Prostate gland (tissue), 2 donors: Measurements from ENCODE around the gene UBTF. TPM values are rescaled to one million over a fixed set of nuclear protein-coding genes. Genes with fewer than 3 reads are reported as not detected.

Experiments
- DNase-seq: peaks from one replicate; pipeline ENCODE4 v3.0.0-alpha.2; 2019; ENCODE audit warnings: low spot score
- H3K27ac ChIP-seq, 2 donors: fragments of 200-600 bp; sonication (generic); 2 replicates each; pipeline ENCODE4 v1.5.1; 2017 to 2019
- H3K27me3 ChIP-seq: fragments of 200-600 bp; sonication (generic); replicated peaks from 2 replicates; pipeline ENCODE4 v1.5.1; 2019; ENCODE audit not compliant: insufficient read depth
- H3K36me3 ChIP-seq, 2 donors: fragments of 200-600 bp; sonication (generic); 1 replicate in 1 of 2; 2 replicates in 1 of 2; pipeline versions ENCODE4 v1.5.1 to v1.8.1; 2017 to 2019
- H3K4me1 ChIP-seq: fragments of 200-600 bp; sonication (generic); replicated peaks from 2 replicates; pipeline ENCODE4 v1.5.1; 2019
- H3K4me3 ChIP-seq, 2 donors: fragments of 200-600 bp; sonication (generic); 2 replicates each; pipeline ENCODE4 v1.5.1; 2017 to 2019
- H3K9me3 ChIP-seq: fragments of 200-600 bp; sonication (generic); 2 replicates; pipeline ENCODE4 v1.5.1; 2017
- POLR2A ChIP-seq: fragments of 450-650 bp; IDR thresholded peaks from one replicate; pipeline ENCODE4 v1.6.1; 2016; ENCODE audit warnings: antibody characterized with exemption, mild to moderate bottlenecking
- POLR2AphosphoS5 ChIP-seq: sonication (generic); formaldehyde crosslinking; IDR thresholded peaks from one replicate; pipeline ENCODE4 v1.6.1; 2017; ENCODE audit warnings: antibody characterized with exemption
- WGBS: methylation state at CpG from one replicate; pipeline ENCODE4 v1.1.5; 2018; 5-methylcytosine and 5-hydroxymethylcytosine counted together
- intact Hi-C: fragments of 100-400 bp; cut with DNase I; formaldehyde crosslinking; loops from one replicate; pipeline ENCODE4 v1.14.2; 2022
- total RNA-seq, 2 donors: library from RNA; depleted of rRNA; stranded (reverse); fragments of >200 nt; gene quantifications; one replicate each; pipeline ENCODE4 v1.1.0, GENCODE V29; 2016
- TF ChIP-seq, protein P1 (sequence below), 4 experiments: fragments of 200-600 bp in 2 of 4; fragments of 450-650 bp in 2 of 4; sonication (generic) in 2 of 4; IDR thresholded peaks; 1 replicate in 3 of 4; 2 replicates in 1 of 4; pipeline ENCODE4 v1.5.1; 2016 to 2019; ENCODE audit warnings: antibody characterized with exemption in 4 of 4, mild to moderate bottlenecking in 2 of 4, moderate library complexity in 2 of 4

The UBTF gene
- total RNA-seq, 2 donors from 2014 or later = 73.4 to 77.2 TPM

DNA sequence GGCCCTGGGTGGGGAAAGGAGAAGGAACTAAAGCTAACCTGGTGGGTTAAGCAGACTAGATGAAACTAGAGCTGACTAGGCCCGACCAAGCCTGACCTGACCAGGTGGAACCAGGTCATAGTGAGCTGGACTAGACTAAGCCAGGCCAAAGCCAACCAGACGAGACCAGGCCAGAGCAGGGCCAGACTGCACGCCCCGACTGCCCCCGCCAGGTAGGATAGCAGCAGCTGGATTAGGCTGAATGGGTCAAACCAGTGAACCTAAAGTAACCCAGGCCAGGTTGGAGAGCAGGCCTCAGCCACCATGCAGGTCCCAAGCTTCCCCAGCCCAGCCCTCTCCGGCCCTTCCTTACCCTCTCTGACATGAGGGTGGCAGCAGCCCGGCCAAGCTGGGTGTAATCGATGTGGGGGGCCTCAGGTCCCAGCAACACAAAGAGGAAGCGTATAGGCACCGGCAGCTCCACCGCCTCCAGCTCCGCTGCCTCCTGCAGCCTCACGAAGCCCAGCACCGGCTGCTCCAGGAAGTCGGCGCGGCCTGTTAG, 39.4 kb upstream of the UBTF start:
- Histone ChIP-seq H3K27me3 (no peaks in the 10 kb centered on the region), H3K27ac (no peak overlapping the region), H3K9me3 (no peaks in the 10 kb centered on the region), H3K4me3 (no peak overlapping the region), H3K4me1 (no peaks in the 10 kb centered on the region), H3K36me3 (no peaks in the 10 kb centered on the region)
- no peak for DNase-seq
- 84% methylated on average over 17 of the region's 17 CpGs for whole genome bisulfite sequencing
- TF ChIP-seq, protein P1, sequence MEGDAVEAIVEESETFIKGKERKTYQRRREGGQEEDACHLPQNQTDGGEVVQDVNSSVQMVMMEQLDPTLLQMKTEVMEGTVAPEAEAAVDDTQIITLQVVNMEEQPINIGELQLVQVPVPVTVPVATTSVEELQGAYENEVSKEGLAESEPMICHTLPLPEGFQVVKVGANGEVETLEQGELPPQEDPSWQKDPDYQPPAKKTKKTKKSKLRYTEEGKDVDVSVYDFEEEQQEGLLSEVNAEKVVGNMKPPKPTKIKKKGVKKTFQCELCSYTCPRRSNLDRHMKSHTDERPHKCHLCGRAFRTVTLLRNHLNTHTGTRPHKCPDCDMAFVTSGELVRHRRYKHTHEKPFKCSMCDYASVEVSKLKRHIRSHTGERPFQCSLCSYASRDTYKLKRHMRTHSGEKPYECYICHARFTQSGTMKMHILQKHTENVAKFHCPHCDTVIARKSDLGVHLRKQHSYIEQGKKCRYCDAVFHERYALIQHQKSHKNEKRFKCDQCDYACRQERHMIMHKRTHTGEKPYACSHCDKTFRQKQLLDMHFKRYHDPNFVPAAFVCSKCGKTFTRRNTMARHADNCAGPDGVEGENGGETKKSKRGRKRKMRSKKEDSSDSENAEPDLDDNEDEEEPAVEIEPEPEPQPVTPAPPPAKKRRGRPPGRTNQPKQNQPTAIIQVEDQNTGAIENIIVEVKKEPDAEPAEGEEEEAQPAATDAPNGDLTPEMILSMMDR (IDR thresholded peaks at IDR 0.05) = no peak
- TF ChIP-seq POLR2AphosphoS5 = no peak
- TF ChIP-seq POLR2A = no peak
- intact Hi-C loops = no loop called here

DNA sequence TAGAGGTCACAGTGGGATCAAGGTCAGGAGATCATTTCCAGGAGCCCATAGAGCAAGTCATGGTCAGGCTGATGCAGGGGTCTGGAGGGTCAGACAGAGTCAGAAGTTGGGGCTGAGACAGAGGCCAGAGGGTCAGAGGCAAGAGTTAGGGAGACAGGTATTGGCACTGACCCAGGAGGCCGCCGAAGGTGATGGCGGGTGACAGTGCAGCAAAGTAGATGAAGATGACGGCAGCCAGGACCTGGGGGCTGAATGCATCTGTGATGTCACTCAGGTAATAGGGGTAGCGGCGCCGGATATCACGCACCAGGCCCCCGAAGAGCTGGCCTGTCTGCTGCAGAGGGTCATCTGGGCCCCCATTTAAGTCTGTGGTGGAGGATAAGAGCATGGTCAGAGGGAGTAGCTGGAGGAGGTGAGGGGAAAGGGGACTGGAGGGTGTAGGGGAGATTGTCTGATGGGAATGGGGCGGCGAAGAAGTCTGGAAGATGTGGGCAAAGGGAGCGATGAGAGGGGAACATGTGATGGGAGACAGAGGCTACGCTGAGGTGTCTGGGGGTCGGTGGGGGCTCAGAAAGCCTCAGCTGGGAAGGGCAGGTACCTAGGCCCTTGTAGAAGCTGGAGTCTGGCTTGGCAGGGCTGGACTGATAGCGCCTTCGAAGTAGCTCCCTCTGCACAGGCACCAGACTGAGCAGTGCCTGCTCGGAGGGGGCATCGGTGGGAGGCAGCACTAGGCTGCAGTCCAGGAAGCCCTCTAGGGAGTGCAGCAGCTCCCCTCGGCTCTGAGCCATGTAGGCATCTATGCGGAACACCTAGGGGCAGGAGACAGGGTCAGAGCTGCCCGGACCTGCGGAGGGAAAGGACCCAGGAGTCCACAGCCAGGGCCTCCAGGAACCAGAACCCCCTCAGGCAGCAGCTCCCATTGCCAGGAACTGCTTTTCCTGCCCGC, 38.6 kb upstream of the UBTF start:
- TF ChIP-seq, protein P1 (IDR thresholded peaks at IDR 0.05) = no peak
- TF ChIP-seq POLR2AphosphoS5 = no peak
- TF ChIP-seq POLR2A = no peak
- Histone ChIP-seq H3K36me3 (no peaks in the 10 kb centered on the region), H3K27me3 (no peaks in the 10 kb centered on the region), H3K9me3 (no peaks in the 10 kb centered on the region), H3K4me3 (no peak overlapping the region), H3K27ac (no peak overlapping the region), H3K4me1 (no peaks in the 10 kb centered on the region)
- WGBS = 91% methylated on average over 21 of the region's 23 CpGs
- no peak for DNase-seq
- intact Hi-C loops = no loop called here

DNA sequence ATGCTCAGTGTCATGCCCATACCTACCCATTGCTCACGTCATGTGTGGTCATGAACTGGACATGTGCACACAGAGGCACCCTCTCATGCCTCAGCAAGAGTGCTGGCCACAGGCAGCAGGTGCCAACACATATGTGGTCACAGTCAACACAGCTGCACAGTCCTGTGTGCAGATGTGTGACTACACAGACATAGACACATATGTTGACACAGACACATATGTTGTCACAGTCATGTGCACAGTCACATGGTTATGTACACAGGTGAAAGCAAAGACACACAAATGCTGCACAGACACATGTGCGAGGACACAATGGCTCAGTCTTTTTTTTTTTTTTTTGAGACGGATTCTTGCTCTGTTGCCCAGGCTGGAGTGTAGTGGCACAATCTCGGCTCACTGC, 37.2 kb upstream of the UBTF start:
- intact Hi-C loops = no loop called here
- no peak overlapping the region for H3K4me3 ChIP-seq
- no peaks in the 10 kb centered on the region for H3K4me1 ChIP-seq
- 67% methylated on average over 4 of the region's 4 CpGs for WGBS
- H3K36me3 ChIP-seq = no peaks in the 10 kb centered on the region
- H3K27me3 ChIP-seq = no peaks in the 10 kb centered on the region
- TF ChIP-seq, protein P1 (IDR thresholded peaks at IDR 0.05) = no peak
- TF ChIP-seq POLR2A (no peak), POLR2AphosphoS5 (no peak)
- no peaks in the 10 kb centered on the region for H3K9me3 ChIP-seq
- H3K27ac ChIP-seq = no peak overlapping the region
- DNase-seq = no peak

DNA sequence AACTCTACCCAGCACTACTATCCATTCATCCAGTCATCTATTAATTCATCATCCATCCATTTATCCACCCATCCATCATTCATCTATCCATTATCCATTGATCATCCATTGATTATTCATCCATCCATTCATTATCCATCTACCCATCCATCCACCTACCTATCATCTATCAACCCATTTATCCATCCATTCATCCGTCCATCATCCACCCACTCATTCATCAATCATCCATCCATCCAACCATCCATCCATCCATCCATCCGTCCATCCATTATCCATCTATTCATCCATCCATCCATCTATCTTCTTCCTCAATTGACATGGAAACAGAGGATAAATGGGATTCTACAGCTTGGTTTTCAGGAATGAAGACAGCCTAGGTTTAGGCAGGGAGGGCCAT, 36.4 kb upstream of the UBTF start:
- Histone ChIP-seq H3K4me3 (no peak overlapping the region), H3K36me3 (no peaks in the 10 kb centered on the region), H3K27me3 (no peaks in the 10 kb centered on the region), H3K27ac (no peak overlapping the region), H3K4me1 (no peaks in the 10 kb centered on the region), H3K9me3 (no peaks in the 10 kb centered on the region)
- no peak for DNase-seq
- WGBS = 92% methylated on average over 2 of the region's 2 CpGs
- TF ChIP-seq, protein P1 (IDR thresholded peaks at IDR 0.05) = no peak
- TF ChIP-seq POLR2AphosphoS5 = no peak
- TF ChIP-seq POLR2A = no peak
- intact Hi-C loops = no loop called here
